B cell (primary cell): Measurements from ENCODE around the gene FRG1.
"Not testable (repeated sequence)": the region's sequence is repeated elsewhere in the genome, so short reads cannot be mapped to it uniquely, and the experiment has no call there.

Experiments used
- EZH2 ChIP-seq: IDR thresholded peaks from 2 replicates; pipeline ENCODE4 v1.6.1; 2012; ENCODE audit warnings: borderline replicate concordance, low read depth, mild to moderate bottlenecking, moderate library complexity, low read length; ENCODE audit not compliant: insufficient read depth, poor library complexity, severe bottlenecking
- TF ChIP-seq, protein P1 (sequence below): fragments of 200-600 bp; IDR thresholded peaks from one replicate; pipeline ENCODE4 v1.8.0; 2022; ENCODE audit warnings: antibody characterized with exemption, mild to moderate bottlenecking

GRCh38 chr4:189904420-189905027 is 36.1 kb upstream of the FRG1 start:
- TF ChIP-seq, protein P1, sequence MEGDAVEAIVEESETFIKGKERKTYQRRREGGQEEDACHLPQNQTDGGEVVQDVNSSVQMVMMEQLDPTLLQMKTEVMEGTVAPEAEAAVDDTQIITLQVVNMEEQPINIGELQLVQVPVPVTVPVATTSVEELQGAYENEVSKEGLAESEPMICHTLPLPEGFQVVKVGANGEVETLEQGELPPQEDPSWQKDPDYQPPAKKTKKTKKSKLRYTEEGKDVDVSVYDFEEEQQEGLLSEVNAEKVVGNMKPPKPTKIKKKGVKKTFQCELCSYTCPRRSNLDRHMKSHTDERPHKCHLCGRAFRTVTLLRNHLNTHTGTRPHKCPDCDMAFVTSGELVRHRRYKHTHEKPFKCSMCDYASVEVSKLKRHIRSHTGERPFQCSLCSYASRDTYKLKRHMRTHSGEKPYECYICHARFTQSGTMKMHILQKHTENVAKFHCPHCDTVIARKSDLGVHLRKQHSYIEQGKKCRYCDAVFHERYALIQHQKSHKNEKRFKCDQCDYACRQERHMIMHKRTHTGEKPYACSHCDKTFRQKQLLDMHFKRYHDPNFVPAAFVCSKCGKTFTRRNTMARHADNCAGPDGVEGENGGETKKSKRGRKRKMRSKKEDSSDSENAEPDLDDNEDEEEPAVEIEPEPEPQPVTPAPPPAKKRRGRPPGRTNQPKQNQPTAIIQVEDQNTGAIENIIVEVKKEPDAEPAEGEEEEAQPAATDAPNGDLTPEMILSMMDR = peak; percentile 71
- not testable (repeated sequence) for TF ChIP-seq EZH2
